GM12878 (cell line): ENCODE measurements around the gene MSI2. TPM values are rescaled to one million over a fixed set of nuclear protein-coding genes. Genes with fewer than 3 reads are reported as not detected.

Experiments
- ATAC-seq: fragments of 200-7000 bp; cut with Tn5 transposase; 3 replicates; pipeline ENCODE4 v1.9.1; 2020; ENCODE audit warnings: mild to moderate bottlenecking, moderate library complexity
- BruUV-seq: library from RNA; stranded (reverse); fragments of 400-500 nt; replicated peaks from 2 replicates; lab custom pipeline; 2021; lab: Mats Ljungman, UMichigan
- CTCF ChIA-PET: fragments of 300-600 bp; sonication (Branson Sonifier 250); formaldehyde crosslinking; extraction: SDS; loops from one replicate; lab custom pipeline; 2021; ENCODE audit warnings: inconsistent platforms; lab: Yijun Ruan, JAX
- POLR2A ChIA-PET: fragments of 350-600 bp; formaldehyde crosslinking; extraction: SDS; loops from one replicate; lab custom pipeline; 2021; ENCODE audit warnings: inconsistent platforms; lab: Charles Lee
- RAD21 ChIA-PET: fragments of 300-600 bp; sonication (Branson Sonifier 250); formaldehyde crosslinking; loops from one replicate; lab custom pipeline; 2023; ENCODE audit warnings: antibody characterized with exemption; ENCODE audit not compliant: unreplicated experiment; lab: Charles Lee
- SMC1A ChIA-PET: fragments of 300-600 bp; sonication (Branson Sonifier 250); formaldehyde crosslinking; loops from one replicate; lab custom pipeline; 2023; ENCODE audit not compliant: unreplicated experiment, uncharacterized antibody; lab: Charles Lee
- DNase-seq: peaks from one replicate; pipeline ENCODE4 v3.0.0-alpha.2; 2011; ENCODE audit warnings: low read depth, low spot score
- FAIRE-seq: peaks from 3 replicates; lab custom pipeline; 2011; peaks lifted over from hg19 to GRCh38; lab: Jason Lieb, UNC
- H2AFZ ChIP-seq: 2 replicates; pipeline ENCODE4 v1.6.0; 2011; ENCODE audit warnings: low read depth, low read length, control low read depth; ENCODE audit not compliant: control insufficient read depth
- H3K27ac ChIP-seq: 2 replicates; pipeline ENCODE4 v1.5.1; 2011; ENCODE audit warnings: control low read depth; ENCODE audit not compliant: control insufficient read depth, insufficient read depth
- H3K27me3 ChIP-seq, 2 experiments: replicated peaks in 1 of 2; 2 replicates each; pipeline versions ENCODE4 v1.6.0 to v1.6.1; 2011; ENCODE audit warnings: low read length in 1 of 2; ENCODE audit not compliant: control insufficient read depth in 2 of 2, insufficient read depth in 2 of 2
- H3K36me3 ChIP-seq, 2 experiments: 2 replicates each; pipeline ENCODE4 v1.5.1; 2011; ENCODE audit warnings: low read length in 1 of 2; ENCODE audit not compliant: control insufficient read depth in 2 of 2, insufficient read depth in 2 of 2
- H3K4me1 ChIP-seq: 2 replicates; pipeline ENCODE4 v1.6.1; 2011; ENCODE audit warnings: mild to moderate bottlenecking, low read length, moderate library complexity, mixed read lengths; ENCODE audit not compliant: control insufficient read depth, insufficient read depth
- H3K4me2 ChIP-seq: 2 replicates; pipeline ENCODE4 v1.6.0; 2011; ENCODE audit warnings: control low read depth; ENCODE audit not compliant: control insufficient read depth, insufficient read depth
- H3K4me3 ChIP-seq: fragments of 200-600 bp; sonication (generic); 2 replicates; pipeline ENCODE4 v1.5.1; 2016
- H3K79me2 ChIP-seq: 2 replicates; pipeline ENCODE4 v1.6.0; 2011; ENCODE audit warnings: low read length; ENCODE audit not compliant: control insufficient read depth, insufficient read depth
- H3K9ac ChIP-seq: 2 replicates; pipeline ENCODE4 v1.8.0; 2011; ENCODE audit warnings: low read length, control low read depth, mixed read lengths; ENCODE audit not compliant: control insufficient read depth, insufficient read depth
- H3K9me3 ChIP-seq: replicated peaks from 3 replicates; pipeline ENCODE4 v1.5.1; 2011; ENCODE audit warnings: mild to moderate bottlenecking, low read length; ENCODE audit not compliant: control insufficient read depth, insufficient read depth
- H4K20me1 ChIP-seq: 2 replicates; pipeline ENCODE4 v1.6.0; 2011; ENCODE audit not compliant: control insufficient read depth, insufficient read depth
- SIX5 ChIP-seq: IDR thresholded peaks from 2 replicates; pipeline ENCODE4 v1.6.1; 2011; ENCODE audit warnings: mild to moderate bottlenecking, low read depth, low read length, moderate library complexity; ENCODE audit not compliant: severe bottlenecking
- SUZ12 ChIP-seq: fragments of 200-600 bp; sonication (generic); IDR thresholded peaks from one replicate; pipeline ENCODE4 v1.6.1; 2018; ENCODE audit warnings: antibody characterized with exemption, mild to moderate bottlenecking; ENCODE audit not compliant: unreplicated experiment
- TCF3 ChIP-seq: IDR thresholded peaks from 2 replicates; pipeline ENCODE4 v1.6.1; 2012; ENCODE audit warnings: low read depth, mild to moderate bottlenecking, low read length, borderline replicate concordance; ENCODE audit not compliant: insufficient read depth
- YY1 ChIP-seq: IDR thresholded peaks from 2 replicates; pipeline ENCODE4 v1.6.1; 2011; ENCODE audit warnings: low read depth, mild to moderate bottlenecking, low read length
- WGBS: methylation state at CpG from one replicate; pipeline ENCODE4 v1.1.6; 2016; ENCODE audit warnings: low lambda C conversion rate; ENCODE audit not compliant: insufficient replicate concordance, insufficient coverage; ENCODE audit errors: missing lambda C conversion rate; 5-methylcytosine and 5-hydroxymethylcytosine counted together
- in situ Hi-C: fragments of 300-500 bp; cut with MboI; formaldehyde crosslinking; loops from 9 replicates; pipeline ENCODE4 v1.14.3; 2018; ENCODE audit warnings: mixed read lengths
- intact Hi-C: fragments of 100-400 bp; cut with micrococcal nuclease; formaldehyde crosslinking; loops from one replicate; pipeline ENCODE4 v1.14.2; 2022; ENCODE audit not compliant: unreplicated experiment
- polyA plus RNA-seq, 11 experiments: library from polyadenylated mRNA; depleted of rRNA in 4 of 11; unstranded in 6 of 11; stranded (reverse) in 5 of 11; fragments of >200 nt; fragmentation: Nextera tagmentation in 4 of 11; fragmentation: Illumina TruSeq in 1 of 11; extraction: Ambion mirVana in 4 of 11; extraction: Trizol in 1 of 11; gene quantifications; 1 replicate in 1 of 11; 2 replicates in 10 of 11; pipeline versions ENCODE4 v1.2.1 to v1.2.3, GENCODE V29; 2011 to 2016; ENCODE audit warnings: inconsistent platforms in 2 of 11, missing spikeins in 2 of 11, low read depth in 1 of 11
- total RNA-seq, 4 experiments: library from RNA; depleted of rRNA in 3 of 4; stranded (reverse); fragments of >200 nt in 3 of 4; fragmentation: Illumina TruSeq in 1 of 4; extraction: Trizol in 1 of 4; gene quantifications; 2 replicates each; pipeline versions ENCODE4 v1.2.1 to v1.2.3, GENCODE V29; 2013 to 2021
- TF ChIP-seq, protein P1 (sequence below): fragments of 450-650 bp; IDR thresholded peaks from 2 replicates; pipeline ENCODE4 v1.6.1; 2016; ENCODE audit warnings: mild to moderate bottlenecking
- TF ChIP-seq, protein P2 (sequence below), 3 experiments: IDR thresholded peaks in 2 of 3; conservative IDR thresholded peaks in 1 of 3; 2 replicates each; pipeline ENCODE4 v1.5.1; 2011; ENCODE audit warnings: low read depth in 3 of 3, low read length in 3 of 3, mild to moderate bottlenecking in 3 of 3, control low read depth in 2 of 3, moderate library complexity in 2 of 3, inconsistent platforms in 1 of 3, mixed read lengths in 1 of 3; ENCODE audit not compliant: control insufficient read depth in 2 of 3, insufficient read depth in 1 of 3; ENCODE audit errors: extremely low read depth in 1 of 3

MSI2 gene
- total and polyA plus RNA-seq, 10 of the 15 experiments (the other 5 are each of a cell fraction or from before 2014, with no cell fraction given): 6.1 to 76.1 (median 42.0) TPM

DNA sequence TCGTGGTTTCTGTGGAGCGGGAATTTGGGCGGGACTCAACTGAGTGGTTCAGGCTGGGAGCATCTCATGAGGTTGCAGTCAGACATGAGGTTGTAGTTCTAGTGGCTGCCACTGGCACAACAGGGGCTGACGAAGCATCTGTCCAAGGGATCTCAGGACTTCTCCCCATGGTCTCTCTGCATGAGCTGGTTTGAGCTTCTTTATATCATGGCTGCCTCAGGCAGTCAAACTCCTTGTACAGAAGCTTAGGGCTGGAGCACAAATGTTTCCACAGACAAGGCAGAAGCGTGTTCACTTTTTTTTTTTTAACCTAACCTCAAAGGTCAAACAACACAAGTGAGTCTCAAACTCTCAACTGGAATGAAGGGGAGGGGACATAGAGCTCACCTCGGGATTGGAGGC lies 243.3 kb downstream of the MSI2 start (continued):
- no peak for TF ChIP-seq YY1

DNA sequence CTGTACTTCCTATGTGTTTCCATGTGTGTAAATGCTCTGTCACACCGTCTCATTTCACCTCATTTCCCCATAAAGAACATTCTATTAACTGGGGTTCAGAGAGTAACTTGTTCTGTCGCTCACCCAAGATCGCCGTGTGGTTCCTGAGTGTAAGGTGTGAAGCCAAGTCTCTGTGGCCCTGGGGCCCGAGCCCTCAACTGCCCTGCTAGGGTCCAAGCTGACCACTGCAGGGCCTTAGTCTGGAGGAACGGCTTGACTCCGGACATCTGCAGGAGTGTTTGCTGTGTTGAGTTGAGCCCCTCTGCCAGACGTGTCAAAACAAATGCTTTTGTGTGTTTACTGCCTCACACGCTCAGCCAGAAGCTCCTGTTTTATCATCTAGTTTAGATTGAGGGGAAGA lies 244.7 kb downstream of the MSI2 start:
- H4K20me1 ChIP-seq: no peaks in the 10 kb centered on the region
- TF ChIP-seq, protein P1, sequence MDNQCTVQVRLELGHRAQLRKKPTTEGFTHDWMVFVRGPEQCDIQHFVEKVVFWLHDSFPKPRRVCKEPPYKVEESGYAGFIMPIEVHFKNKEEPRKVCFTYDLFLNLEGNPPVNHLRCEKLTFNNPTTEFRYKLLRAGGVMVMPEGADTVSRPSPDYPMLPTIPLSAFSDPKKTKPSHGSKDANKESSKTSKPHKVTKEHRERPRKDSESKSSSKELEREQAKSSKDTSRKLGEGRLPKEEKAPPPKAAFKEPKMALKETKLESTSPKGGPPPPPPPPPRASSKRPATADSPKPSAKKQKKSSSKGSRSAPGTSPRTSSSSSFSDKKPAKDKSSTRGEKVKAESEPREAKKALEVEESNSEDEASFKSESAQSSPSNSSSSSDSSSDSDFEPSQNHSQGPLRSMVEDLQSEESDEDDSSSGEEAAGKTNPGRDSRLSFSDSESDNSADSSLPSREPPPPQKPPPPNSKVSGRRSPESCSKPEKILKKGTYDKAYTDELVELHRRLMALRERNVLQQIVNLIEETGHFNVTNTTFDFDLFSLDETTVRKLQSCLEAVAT: no peak
- TF ChIP-seq, protein P2, sequence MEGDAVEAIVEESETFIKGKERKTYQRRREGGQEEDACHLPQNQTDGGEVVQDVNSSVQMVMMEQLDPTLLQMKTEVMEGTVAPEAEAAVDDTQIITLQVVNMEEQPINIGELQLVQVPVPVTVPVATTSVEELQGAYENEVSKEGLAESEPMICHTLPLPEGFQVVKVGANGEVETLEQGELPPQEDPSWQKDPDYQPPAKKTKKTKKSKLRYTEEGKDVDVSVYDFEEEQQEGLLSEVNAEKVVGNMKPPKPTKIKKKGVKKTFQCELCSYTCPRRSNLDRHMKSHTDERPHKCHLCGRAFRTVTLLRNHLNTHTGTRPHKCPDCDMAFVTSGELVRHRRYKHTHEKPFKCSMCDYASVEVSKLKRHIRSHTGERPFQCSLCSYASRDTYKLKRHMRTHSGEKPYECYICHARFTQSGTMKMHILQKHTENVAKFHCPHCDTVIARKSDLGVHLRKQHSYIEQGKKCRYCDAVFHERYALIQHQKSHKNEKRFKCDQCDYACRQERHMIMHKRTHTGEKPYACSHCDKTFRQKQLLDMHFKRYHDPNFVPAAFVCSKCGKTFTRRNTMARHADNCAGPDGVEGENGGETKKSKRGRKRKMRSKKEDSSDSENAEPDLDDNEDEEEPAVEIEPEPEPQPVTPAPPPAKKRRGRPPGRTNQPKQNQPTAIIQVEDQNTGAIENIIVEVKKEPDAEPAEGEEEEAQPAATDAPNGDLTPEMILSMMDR (IDR thresholded peaks at IDR 0.05 in 2 of 3, conservative IDR thresholded peaks at IDR 0.05 in 1 of 3; ENCODE audit: control insufficient read depth in 2 of 3, extremely low read depth in 1 of 3, insufficient read depth in 1 of 3, low read depth in 3 of 3, low read length in 3 of 3): no peak
- TF ChIP-seq SUZ12 (no peak), TCF3 (no peak), SIX5 (no peak)
- ChIA-PET RAD21 (no interaction called here), CTCF (interaction anchor here (0.9 to 1.2 kb wide), 2 partner anchors 21 to 258 kb away, joined by 3 read pairs; no protein-coding TSS in a partner anchor), SMC1A (interaction anchor here (0.7 kb wide), 1 partner anchor 23 kb away, joined by 3 read pairs; no protein-coding TSS in a partner anchor), POLR2A (interaction anchor here (0.7 kb wide), 1 partner anchor 15 kb away, joined by 3 read pairs; no protein-coding TSS in a partner anchor)
- in situ Hi-C loops: no loop called here
- H3K4me2 ChIP-seq: no peak overlapping the region
- H3K9me3 ChIP-seq: no peaks in the 10 kb centered on the region
- no peak for FAIRE-seq
- no peak overlapping the region for H3K27ac ChIP-seq
- WGBS: 97% methylated on average over 9 of the region's 9 CpGs
- H3K36me3 ChIP-seq: no peaks in the 10 kb centered on the region; a peak in 1 of 4 replicates
- peaks cover 7% of the 10 kb centered on the region for H3K4me1 ChIP-seq
- H3K79me2 ChIP-seq: peaks cover 5% of the 10 kb centered on the region
- intact Hi-C loops: no loop called here
- no peak overlapping the region for H3K4me3 ChIP-seq
- H3K27me3 ChIP-seq: no peaks in the 10 kb centered on the region
- no peak overlapping the region for H2AFZ ChIP-seq
- BruUV-seq: no TSS peak
- no peak for ATAC-seq
- no peak for DNase-seq
- H3K9ac ChIP-seq: no peak overlapping the region
